C4-2B (cell line): Measurements from ENCODE around the gene FZR1.

Source experiments
- ZFX ChIP-seq: fragments of 450-650 bp; IDR thresholded peaks from 2 replicates; pipeline ENCODE4 v1.6.1; 2017
- TF ChIP-seq, protein P1 (sequence below): fragments of 450-650 bp; conservative IDR thresholded peaks from 2 replicates; pipeline ENCODE4 v1.5.1; 2017; ENCODE audit warnings: mild to moderate bottlenecking

DNA sequence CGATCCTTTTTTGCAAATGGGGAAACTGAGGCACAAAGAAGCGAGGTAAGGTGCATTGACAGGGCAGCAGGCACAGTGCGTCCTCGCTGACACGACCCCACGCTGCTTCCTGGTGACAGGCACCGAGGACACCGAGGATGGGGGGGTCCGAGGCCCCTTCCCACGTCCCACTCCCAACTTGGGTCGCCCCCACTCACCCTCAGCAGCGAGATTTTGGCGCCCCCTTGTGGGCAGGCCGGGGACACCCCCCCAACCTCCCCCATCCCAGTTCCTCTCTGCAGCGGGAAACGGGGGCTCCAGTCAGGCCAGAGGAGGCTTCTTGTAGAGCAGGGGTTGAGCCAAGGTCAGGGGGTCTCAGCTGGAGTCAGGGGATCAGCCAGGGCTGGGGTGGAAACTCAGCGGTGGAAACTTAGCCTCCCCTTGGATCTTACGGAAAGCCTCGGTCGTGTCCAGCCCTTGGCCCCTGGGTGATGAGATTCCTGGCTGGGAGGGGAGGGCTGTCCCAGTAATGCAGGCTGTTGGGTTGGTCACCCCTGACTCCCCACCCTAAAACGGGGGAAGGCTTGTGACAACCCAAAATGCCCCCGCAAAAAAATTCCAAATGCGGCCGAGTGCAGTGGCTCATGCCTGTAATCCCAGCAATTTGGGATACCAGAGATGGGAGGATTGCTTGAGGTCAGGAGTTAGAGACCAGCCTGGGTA lies 34.0 kb upstream of the FZR1 start:
- TF ChIP-seq, protein P1, sequence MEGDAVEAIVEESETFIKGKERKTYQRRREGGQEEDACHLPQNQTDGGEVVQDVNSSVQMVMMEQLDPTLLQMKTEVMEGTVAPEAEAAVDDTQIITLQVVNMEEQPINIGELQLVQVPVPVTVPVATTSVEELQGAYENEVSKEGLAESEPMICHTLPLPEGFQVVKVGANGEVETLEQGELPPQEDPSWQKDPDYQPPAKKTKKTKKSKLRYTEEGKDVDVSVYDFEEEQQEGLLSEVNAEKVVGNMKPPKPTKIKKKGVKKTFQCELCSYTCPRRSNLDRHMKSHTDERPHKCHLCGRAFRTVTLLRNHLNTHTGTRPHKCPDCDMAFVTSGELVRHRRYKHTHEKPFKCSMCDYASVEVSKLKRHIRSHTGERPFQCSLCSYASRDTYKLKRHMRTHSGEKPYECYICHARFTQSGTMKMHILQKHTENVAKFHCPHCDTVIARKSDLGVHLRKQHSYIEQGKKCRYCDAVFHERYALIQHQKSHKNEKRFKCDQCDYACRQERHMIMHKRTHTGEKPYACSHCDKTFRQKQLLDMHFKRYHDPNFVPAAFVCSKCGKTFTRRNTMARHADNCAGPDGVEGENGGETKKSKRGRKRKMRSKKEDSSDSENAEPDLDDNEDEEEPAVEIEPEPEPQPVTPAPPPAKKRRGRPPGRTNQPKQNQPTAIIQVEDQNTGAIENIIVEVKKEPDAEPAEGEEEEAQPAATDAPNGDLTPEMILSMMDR = peak; percentile 90
- no peak for TF ChIP-seq ZFX
